ENCODE data around the gene SVIP. TPM values are rescaled to one million over a fixed set of nuclear protein-coding genes. Genes with fewer than 3 reads are reported as not detected.

SVIP gene
- total and polyA plus RNA-seq, 2 donors from 2014 or later = 29.7 to 42.1 TPM

- no peaks in the 10 kb centered on the region for H3K4me1 ChIP-seq (ENCODE audit: control insufficient read depth in 2 of 3, insufficient read depth in 2 of 3, low read depth in 1 of 3, low read length in 3 of 3)
- TF ChIP-seq, protein P1, sequence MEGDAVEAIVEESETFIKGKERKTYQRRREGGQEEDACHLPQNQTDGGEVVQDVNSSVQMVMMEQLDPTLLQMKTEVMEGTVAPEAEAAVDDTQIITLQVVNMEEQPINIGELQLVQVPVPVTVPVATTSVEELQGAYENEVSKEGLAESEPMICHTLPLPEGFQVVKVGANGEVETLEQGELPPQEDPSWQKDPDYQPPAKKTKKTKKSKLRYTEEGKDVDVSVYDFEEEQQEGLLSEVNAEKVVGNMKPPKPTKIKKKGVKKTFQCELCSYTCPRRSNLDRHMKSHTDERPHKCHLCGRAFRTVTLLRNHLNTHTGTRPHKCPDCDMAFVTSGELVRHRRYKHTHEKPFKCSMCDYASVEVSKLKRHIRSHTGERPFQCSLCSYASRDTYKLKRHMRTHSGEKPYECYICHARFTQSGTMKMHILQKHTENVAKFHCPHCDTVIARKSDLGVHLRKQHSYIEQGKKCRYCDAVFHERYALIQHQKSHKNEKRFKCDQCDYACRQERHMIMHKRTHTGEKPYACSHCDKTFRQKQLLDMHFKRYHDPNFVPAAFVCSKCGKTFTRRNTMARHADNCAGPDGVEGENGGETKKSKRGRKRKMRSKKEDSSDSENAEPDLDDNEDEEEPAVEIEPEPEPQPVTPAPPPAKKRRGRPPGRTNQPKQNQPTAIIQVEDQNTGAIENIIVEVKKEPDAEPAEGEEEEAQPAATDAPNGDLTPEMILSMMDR (IDR thresholded peaks at IDR 0.05; ENCODE audit: borderline replicate concordance, extremely low read depth, insufficient read depth) = no peak
- no peak overlapping the region for H3K4me3 ChIP-seq (ENCODE audit: low read length in 3 of 3)
- no peaks in the 10 kb centered on the region for H3K27me3 ChIP-seq (ENCODE audit: control insufficient read depth, insufficient read depth, low read length)
- no peak overlapping the region for H3K27ac ChIP-seq (ENCODE audit: low read depth in 2 of 2, low read length in 2 of 2)
- no peak overlapping the region for H3K9ac ChIP-seq (ENCODE audit: low read length in 3 of 3)
- H3K36me3 ChIP-seq (ENCODE audit: control insufficient read depth in 2 of 3, insufficient read depth in 3 of 3, low read length in 3 of 3) = no peaks in the 10 kb centered on the region
- no peaks in the 10 kb centered on the region for H3K9me3 ChIP-seq (ENCODE audit: control insufficient read depth in 2 of 3, insufficient read depth in 1 of 3, low read length in 3 of 3)
- DNase-seq (peak in 1 of 5 donors; percentile 11), FAIRE-seq (no peak)
- intact Hi-C loops (cut with DNase I) = no loop called here
These were observed 21.6 kb downstream of the SVIP start for GRCh38 chr11:22807855-22808570.

GRCh38 chr11:22807391-22807790, 22.2 kb downstream of the SVIP start:
- Histone ChIP-seq H3K9ac (ENCODE audit: low read length in 3 of 3) (no peak overlapping the region), H3K4me3 (ENCODE audit: low read length in 3 of 3) (no peak overlapping the region), H3K27me3 (ENCODE audit: control insufficient read depth, insufficient read depth, low read length) (no peaks in the 10 kb centered on the region), H3K36me3 (ENCODE audit: control insufficient read depth in 2 of 3, insufficient read depth in 3 of 3, low read length in 3 of 3) (no peaks in the 10 kb centered on the region), H3K9me3 (ENCODE audit: control insufficient read depth in 2 of 3, insufficient read depth in 1 of 3, low read length in 3 of 3) (no peaks in the 10 kb centered on the region), H3K4me1 (ENCODE audit: control insufficient read depth in 2 of 3, insufficient read depth in 2 of 3, low read depth in 1 of 3, low read length in 3 of 3) (no peaks in the 10 kb centered on the region), H3K27ac (ENCODE audit: low read depth in 2 of 2, low read length in 2 of 2) (no peak overlapping the region)
- DNase-seq (peak in 1 of 5 donors; percentile 23), FAIRE-seq (no peak)
- intact Hi-C loops (cut with DNase I) = no loop called here
- TF ChIP-seq, protein P1 (IDR thresholded peaks at IDR 0.05; ENCODE audit: borderline replicate concordance, extremely low read depth, insufficient read depth) = no peak

DNA sequence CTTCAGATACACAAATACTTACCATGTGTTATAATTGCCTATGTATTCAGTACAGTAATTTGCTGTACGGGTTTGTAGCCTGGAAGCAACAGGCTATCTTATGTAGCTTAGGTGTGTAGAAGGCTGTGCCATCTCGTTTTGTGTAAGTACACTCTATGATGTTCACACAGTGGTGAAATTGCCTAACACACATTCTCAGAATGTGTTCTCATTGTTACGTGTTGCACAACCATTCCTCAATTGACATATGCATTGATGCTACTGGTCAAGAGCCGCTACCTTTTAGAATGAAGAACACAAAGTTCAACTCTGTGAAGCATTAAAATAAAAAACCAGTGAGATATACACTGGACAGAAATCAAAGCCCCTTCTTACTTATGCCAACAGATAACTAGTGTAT, 26.7 kb downstream of the SVIP start:
- no peaks in the 10 kb centered on the region for H3K4me1 ChIP-seq (ENCODE audit: control insufficient read depth in 2 of 3, insufficient read depth in 2 of 3, low read depth in 1 of 3, low read length in 3 of 3)
- no peak overlapping the region for H3K27ac ChIP-seq (ENCODE audit: low read depth in 2 of 2, low read length in 2 of 2)
- no peaks in the 10 kb centered on the region for H3K27me3 ChIP-seq (ENCODE audit: control insufficient read depth, insufficient read depth, low read length)
- H3K4me3 ChIP-seq (ENCODE audit: low read length in 3 of 3) = no peak overlapping the region
- no peak for DNase-seq
- no peak overlapping the region for H3K9ac ChIP-seq (ENCODE audit: low read length in 3 of 3)
- intact Hi-C loops (cut with DNase I) = no loop called here
- TF ChIP-seq, protein P1 (IDR thresholded peaks at IDR 0.05; ENCODE audit: borderline replicate concordance, extremely low read depth, insufficient read depth) = no peak
- H3K9me3 ChIP-seq (ENCODE audit: control insufficient read depth in 2 of 3, insufficient read depth in 1 of 3, low read length in 3 of 3) = no peaks in the 10 kb centered on the region
- H3K36me3 ChIP-seq (ENCODE audit: control insufficient read depth in 2 of 3, insufficient read depth in 3 of 3, low read length in 3 of 3) = no peaks in the 10 kb centered on the region
- no peak for FAIRE-seq

Measured in kidney (tissue), 14 donors.